ENCODE data around the gene ATE1.

DNA sequence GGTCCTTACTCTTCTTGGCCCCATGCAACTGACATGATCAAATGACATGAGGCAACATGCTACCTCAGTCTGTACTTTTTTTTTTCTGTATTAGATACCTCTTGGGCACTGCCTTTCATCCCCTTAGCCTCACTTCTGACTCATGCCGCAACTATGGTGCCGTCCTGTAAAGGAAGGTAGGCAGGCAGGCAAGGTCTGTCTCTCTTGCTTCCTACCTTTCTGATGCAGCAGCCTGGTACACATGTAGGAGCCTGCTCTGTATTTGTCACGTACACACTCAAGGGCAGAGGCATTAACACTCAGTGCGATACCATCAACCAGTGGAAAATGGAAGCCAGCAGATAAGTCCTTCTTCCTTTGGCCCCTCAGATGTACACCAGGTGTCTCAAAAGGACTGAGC lies 146.7 kb downstream of the ATE1 start:
- TF ChIP-seq, protein P1, sequence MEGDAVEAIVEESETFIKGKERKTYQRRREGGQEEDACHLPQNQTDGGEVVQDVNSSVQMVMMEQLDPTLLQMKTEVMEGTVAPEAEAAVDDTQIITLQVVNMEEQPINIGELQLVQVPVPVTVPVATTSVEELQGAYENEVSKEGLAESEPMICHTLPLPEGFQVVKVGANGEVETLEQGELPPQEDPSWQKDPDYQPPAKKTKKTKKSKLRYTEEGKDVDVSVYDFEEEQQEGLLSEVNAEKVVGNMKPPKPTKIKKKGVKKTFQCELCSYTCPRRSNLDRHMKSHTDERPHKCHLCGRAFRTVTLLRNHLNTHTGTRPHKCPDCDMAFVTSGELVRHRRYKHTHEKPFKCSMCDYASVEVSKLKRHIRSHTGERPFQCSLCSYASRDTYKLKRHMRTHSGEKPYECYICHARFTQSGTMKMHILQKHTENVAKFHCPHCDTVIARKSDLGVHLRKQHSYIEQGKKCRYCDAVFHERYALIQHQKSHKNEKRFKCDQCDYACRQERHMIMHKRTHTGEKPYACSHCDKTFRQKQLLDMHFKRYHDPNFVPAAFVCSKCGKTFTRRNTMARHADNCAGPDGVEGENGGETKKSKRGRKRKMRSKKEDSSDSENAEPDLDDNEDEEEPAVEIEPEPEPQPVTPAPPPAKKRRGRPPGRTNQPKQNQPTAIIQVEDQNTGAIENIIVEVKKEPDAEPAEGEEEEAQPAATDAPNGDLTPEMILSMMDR (IDR thresholded peaks at IDR 0.05) = no peak
- no peak for TF ChIP-seq POLR2A (IDR thresholded peaks at IDR 0.05)

Measured in sigmoid colon (tissue), 3 donors.